ENCODE results near the gene EMC10.

Gene EMC10

DNA sequence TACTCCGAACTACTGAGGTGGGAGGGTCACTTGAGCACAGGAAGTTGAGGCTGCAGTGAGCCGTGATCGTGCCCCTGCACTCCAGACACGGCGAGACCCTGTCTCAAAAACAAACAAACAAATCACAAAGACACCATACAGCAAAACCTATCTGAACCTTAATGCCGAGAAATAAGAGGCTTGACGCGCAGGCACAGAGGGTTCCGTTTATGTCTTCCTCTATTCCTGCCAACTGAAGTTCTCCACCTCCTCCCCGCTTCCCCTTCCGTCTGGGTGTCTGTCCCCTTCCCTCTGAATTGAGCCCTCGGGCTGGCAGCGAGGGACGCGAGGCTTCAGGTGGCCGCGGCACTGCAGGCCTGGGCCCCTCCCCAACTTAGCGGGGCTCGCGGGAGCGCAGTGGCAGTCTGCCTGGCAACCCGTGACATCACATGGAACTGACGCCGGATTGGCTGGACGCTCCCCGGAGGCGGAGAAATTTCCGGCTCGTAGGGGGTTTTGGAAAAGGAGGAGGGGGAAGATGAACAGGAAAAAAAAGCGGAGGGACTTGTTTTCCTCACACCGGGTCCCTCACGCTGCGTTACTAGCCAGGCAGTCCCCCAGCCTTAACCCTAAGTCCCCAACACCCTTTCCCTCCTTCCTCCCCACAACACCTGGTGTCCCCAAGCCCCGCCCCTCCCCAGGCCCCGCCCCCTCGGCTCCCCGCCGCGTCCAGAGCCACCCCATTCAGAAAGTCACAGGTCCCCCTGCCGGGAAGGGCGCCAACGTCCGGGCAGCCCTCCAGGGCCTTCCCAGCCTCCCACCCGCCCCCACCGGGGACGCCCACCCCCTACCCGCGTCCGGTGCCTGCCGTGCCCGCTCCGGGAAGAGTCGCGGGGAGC lies 44.7 kb upstream of the EMC10 start:
- TF ChIP-seq, protein P1, sequence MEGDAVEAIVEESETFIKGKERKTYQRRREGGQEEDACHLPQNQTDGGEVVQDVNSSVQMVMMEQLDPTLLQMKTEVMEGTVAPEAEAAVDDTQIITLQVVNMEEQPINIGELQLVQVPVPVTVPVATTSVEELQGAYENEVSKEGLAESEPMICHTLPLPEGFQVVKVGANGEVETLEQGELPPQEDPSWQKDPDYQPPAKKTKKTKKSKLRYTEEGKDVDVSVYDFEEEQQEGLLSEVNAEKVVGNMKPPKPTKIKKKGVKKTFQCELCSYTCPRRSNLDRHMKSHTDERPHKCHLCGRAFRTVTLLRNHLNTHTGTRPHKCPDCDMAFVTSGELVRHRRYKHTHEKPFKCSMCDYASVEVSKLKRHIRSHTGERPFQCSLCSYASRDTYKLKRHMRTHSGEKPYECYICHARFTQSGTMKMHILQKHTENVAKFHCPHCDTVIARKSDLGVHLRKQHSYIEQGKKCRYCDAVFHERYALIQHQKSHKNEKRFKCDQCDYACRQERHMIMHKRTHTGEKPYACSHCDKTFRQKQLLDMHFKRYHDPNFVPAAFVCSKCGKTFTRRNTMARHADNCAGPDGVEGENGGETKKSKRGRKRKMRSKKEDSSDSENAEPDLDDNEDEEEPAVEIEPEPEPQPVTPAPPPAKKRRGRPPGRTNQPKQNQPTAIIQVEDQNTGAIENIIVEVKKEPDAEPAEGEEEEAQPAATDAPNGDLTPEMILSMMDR (IDR thresholded peaks at IDR 0.05; ENCODE audit: control extremely low read depth, extremely low read depth, low read depth, missing control alignments), result no peak
- ChIA-PET POLR2A (interaction anchor here (0.7 to 0.9 kb wide), 2 partner anchors 13 to 43 kb away, joined by 4 to 15 read pairs; no protein-coding TSS in a partner anchor), CTCF (interaction anchor here (0.8 to 1.9 kb wide), 4 partner anchors 12 to 74 kb away, joined by 3 to 7 read pairs (median 5); no protein-coding TSS in a partner anchor)
- peak; percentile 89 for DNase-seq (ENCODE audit: extremely low spot score)

DNA sequence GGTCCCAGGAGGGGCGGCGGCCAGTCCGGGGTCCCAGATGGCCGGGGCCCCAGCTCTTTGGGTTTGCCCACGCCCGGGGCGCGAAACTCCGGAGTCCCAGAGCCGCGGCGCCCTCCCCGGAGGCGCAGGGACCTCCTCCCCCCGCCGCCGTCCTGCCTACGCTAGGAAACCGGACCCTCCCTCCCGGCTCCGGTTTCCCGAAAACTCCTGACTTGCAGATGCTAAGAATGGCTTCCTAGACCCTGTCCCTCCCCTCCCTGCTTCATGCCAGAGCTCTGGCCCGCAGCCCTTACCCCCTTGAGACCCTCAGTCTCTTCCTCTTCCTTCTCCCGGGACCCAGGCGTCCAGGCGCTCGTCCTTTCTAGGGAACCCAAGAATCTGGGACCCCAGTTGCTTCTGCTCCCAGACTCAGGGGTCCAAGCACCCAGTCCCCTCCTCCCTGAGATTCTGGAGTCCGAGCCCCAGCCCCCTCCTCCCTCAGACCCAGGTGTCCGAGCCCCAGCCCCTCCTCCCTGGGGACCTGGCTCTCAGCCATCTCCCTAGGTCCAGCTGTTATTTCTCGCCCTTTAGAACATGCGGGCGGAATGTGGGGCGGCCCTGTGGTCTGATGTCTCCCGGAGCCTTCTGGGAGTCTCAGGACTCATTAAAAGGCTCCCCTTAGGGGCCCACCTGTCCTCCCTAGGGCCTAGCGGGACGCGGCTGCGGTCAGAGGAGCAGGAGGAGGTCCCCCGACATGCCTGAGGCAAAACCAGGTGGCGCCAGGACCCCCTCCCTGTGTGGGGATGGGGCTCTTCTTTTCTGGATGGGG lies 43.9 kb upstream of the EMC10 start, which contains the start of gene MYBPC2:
MYBPC2 (plus strand) TSS at position 672 of the 808 bp plus-strand sequence; CDS start at position 734, 62 bp downstream.
- no peak for DNase-seq (ENCODE audit: extremely low spot score)
- TF ChIP-seq, protein P1 (IDR thresholded peaks at IDR 0.05; ENCODE audit: control extremely low read depth, extremely low read depth, low read depth, missing control alignments), result no peak
- CTCF ChIA-PET, result interaction anchor here (0.8 to 1.1 kb wide), 2 partner anchors 11 to 28 kb away, joined by 3 to 4 read pairs; no protein-coding TSS in a partner anchor
- POLR2A ChIA-PET, result interaction anchor here (0.6 kb wide), 1 partner anchor 54 kb away, joined by 3 read pairs; no protein-coding TSS in a partner anchor

DNA sequence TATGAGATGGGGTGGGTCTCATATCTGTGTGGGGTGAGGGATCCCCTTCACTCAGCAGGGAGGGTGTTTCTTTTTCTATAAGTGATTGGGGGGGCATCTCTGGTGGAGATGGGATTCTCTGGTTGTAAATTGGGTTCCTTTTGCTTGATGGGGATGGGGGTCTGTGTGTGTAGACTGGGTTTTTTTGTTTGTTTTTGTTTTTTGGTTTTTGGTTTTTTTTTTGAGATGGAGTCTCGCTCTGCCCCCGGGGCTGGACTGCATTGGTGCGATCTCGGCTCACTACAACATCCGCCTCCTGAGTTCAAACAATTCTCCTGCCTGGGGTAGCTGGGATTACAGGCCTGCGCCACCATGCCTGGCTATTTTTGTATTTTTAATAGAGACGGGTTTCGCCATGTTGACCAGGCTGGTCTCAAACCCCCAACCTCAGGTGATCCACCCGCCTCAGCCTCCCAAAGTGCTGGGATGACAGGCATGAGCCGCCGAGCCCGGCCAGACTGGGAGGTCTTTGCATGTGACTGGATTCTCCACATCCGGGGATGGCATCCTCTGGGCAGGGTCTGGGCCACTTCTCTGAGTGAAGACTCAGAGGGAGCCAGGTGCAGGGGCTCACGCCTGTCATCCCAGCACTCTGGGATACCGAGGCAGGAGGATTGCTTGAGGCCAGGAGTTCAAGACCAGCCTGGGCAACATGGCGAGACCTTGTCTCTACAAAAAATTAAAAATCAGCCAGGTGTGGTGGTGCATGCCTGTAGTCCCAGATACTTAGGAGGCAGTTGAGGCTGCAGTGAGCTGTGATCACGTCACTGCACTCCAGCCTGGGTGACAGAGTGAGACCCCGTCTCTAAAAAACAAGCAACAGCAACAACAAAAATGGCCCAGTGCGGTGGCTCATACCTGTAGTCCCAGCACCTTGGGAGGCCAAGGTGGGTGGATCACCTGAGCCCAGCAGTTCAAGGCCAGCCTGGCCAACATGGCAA lies 42.8 kb upstream of the EMC10 start:
- no peak for DNase-seq (ENCODE audit: extremely low spot score)
- ChIA-PET CTCF (interaction anchor here (1.1 kb wide), 1 partner anchor 10 kb away, joined by 3 read pairs; no protein-coding TSS in a partner anchor), POLR2A (interaction anchor here (1.4 kb wide), 1 partner anchor 10 kb away, joined by 6 read pairs; no protein-coding TSS in a partner anchor)
- TF ChIP-seq, protein P1 (IDR thresholded peaks at IDR 0.05; ENCODE audit: control extremely low read depth, extremely low read depth, low read depth, missing control alignments), result no peak

DNA sequence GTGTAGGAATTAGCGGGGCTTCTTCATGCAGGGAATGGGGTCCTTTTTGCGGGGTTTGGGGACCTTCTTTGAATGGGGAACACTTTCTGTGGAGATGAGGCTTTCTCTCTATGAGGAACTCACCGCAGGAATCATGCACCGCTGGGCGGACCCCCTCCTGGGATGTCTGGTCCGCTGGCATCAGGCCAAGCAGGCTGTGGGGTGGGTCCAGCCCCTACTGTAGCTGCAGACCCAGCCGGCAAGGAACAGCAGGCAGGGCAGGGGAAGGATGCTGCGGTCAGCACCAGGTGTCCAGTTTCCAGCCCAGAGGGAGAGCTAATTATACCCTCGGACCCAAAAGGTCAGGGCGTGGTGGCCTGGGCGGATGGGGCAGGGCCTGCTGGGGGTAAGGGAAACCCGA lies 41.8 kb upstream of the EMC10 start:
- no peak for DNase-seq (ENCODE audit: extremely low spot score)
- CTCF ChIA-PET, result no interaction called here
- TF ChIP-seq, protein P1 (IDR thresholded peaks at IDR 0.05; ENCODE audit: control extremely low read depth, extremely low read depth, low read depth, missing control alignments), result no peak
- POLR2A ChIA-PET, result interaction anchor here (1.4 kb wide), 1 partner anchor 9 kb away, joined by 6 read pairs; no protein-coding TSS in a partner anchor

DNA sequence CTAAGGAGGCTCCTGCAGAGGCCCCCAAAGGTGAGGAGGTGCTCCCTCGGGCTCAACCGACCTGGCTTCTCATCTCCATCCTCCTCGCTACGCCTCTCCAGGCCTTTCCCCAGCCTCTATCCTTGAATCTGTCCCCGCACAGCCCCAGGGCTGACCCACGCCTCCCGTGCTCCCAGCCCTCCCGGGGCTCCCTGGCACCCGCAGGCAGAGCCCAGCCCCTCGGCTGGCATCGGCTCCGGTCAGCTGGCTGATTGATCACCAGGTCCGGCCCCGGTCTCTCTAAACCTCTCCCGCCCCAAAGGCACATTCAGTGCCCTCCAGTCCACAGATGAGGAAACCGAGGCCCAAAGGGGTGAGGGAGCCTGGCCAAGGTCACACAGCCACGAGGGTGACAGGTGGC lies 41.1 kb upstream of the EMC10 start:
- ChIA-PET POLR2A (interaction anchor here (1.4 kb wide), 1 partner anchor 8 kb away, joined by 6 read pairs; no protein-coding TSS in a partner anchor), CTCF (no interaction called here)
- TF ChIP-seq, protein P1 (IDR thresholded peaks at IDR 0.05; ENCODE audit: control extremely low read depth, extremely low read depth, low read depth, missing control alignments), result no peak
- no peak for DNase-seq (ENCODE audit: extremely low spot score)
